CD4-positive, alpha-beta T cell treated with Interleukin-2 at 100 ng/mL for 4 hours (primary cell): Measurements from ENCODE around the gene MAP1LC3B.

Source experiments
- DNase-seq: peaks from one replicate; pipeline ENCODE4 v3.0.0-alpha.2; 2020; ENCODE audit warnings: low spot score

MAP1LC3B gene

GRCh38 chr16:87391950-87392820 lies at the start of gene MAP1LC3B:
Gene MAP1LC3B, plus strand, starts transcription at chr16:87392336. Its CDS starts 92 bp downstream, at chr16:87392428.
- DNase-seq, result peak; percentile 98

- no peak for DNase-seq
Observed at GRCh38 chr16:87342504-87342903, 49.6 kb upstream of the MAP1LC3B start.

- no peak for DNase-seq
Observed at GRCh38 chr16:87342978-87343752, 49.0 kb upstream of the MAP1LC3B start.

- DNase-seq, result no peak
Observed at GRCh38 chr16:87343753-87344050, 48.4 kb upstream of the MAP1LC3B start.

GRCh38 chr16:87344165-87344930 lies 47.8 kb upstream of the MAP1LC3B start:
- DNase-seq, result no peak

GRCh38 chr16:87344931-87345631 lies 47.1 kb upstream of the MAP1LC3B start:
- peak; percentile 69 for DNase-seq

- no peak for DNase-seq
Observed at GRCh38 chr16:87345726-87346424, 46.3 kb upstream of the MAP1LC3B start.

GRCh38 chr16:87346517-87347060 lies 45.5 kb upstream of the MAP1LC3B start:
- DNase-seq, result no peak

- DNase-seq, result no peak
Observed at GRCh38 chr16:87347932-87348615, 44.1 kb upstream of the MAP1LC3B start.

- DNase-seq, result no peak
Observed at GRCh38 chr16:87348616-87349157, 43.4 kb upstream of the MAP1LC3B start.

- DNase-seq, result no peak
Observed at GRCh38 chr16:87350031-87350430, 42.1 kb upstream of the MAP1LC3B start.

- DNase-seq, result no peak
Observed at GRCh38 chr16:87350681-87351319, 41.3 kb upstream of the MAP1LC3B start.

GRCh38 chr16:87351320-87351698 lies 40.8 kb upstream of the MAP1LC3B start:
- no peak for DNase-seq

- no peak for DNase-seq
Observed at GRCh38 chr16:87352818-87353217, 39.3 kb upstream of the MAP1LC3B start.

- DNase-seq, result no peak
Observed at GRCh38 chr16:87353613-87354012, 38.5 kb upstream of the MAP1LC3B start.

GRCh38 chr16:87356491-87356853 lies 35.7 kb upstream of the MAP1LC3B start:
- no peak for DNase-seq

- DNase-seq, result no peak
Observed at GRCh38 chr16:87358250-87358649, 33.9 kb upstream of the MAP1LC3B start.

- no peak for DNase-seq
Observed at GRCh38 chr16:87358696-87359095, 33.4 kb upstream of the MAP1LC3B start.

GRCh38 chr16:87359121-87359520 lies 33.0 kb upstream of the MAP1LC3B start:
- no peak for DNase-seq
